ENCODE data around the gene TBC1D22A.

- TF ChIP-seq CTCF (IDR thresholded peaks at IDR 0.05) = no peak
- TF ChIP-seq POLR2A (IDR thresholded peaks at IDR 0.05) = no peak
Measured at GRCh38 chr22:47209547-47210023, 447.1 kb downstream of the TBC1D22A start.
